Measurements from ENCODE around the gene CD180. TPM values are rescaled to one million over a fixed set of nuclear protein-coding genes. Genes with fewer than 3 reads are reported as not detected.
"Not testable (repeated sequence)": the region's sequence is repeated elsewhere in the genome, so short reads cannot be mapped to it uniquely, and the experiment has no call there.

The CD180 gene
- total RNA-seq, 1 donor from 2014 or later = 0.65 TPM

GRCh38 chr5:67173351-67173750 lies 23.2 kb downstream of the CD180 start:
- intact Hi-C loops (cut with DNase I); ATAC-seq (ENCODE audit: poor library complexity); DNase-seq: not testable (repeated sequence)

DNA sequence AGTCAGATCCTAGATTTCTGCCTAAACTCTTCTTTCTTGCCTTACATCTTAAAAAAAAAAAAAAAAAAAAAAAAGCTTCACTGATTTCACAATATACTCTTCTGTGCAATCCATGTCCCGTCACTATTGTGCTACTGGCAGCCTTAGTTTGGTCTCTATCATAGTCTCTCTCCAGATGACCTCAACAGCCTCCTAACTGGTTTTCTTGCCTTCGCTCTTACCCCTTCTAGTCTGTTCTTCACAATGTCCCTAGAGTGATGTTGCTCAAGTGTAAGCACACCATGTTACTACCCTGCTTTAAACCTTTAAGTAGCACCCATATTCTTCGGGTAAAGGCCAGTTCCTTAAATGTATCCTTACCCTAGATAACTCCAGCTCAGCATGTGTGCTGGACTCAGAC lies 25.8 kb downstream of the CD180 start:
- no peak for DNase-seq
- ATAC-seq (ENCODE audit: poor library complexity) = peak; percentile 70

GRCh38 chr5:67168069-67168468 lies 28.5 kb downstream of the CD180 start:
- no peak for DNase-seq
- ATAC-seq (ENCODE audit: poor library complexity) = no peak
- intact Hi-C loops (cut with DNase I) = loop anchor here (5.0 kb wide), 1 partner anchor 39 kb away; no protein-coding TSS in a partner anchor

More for the DNA sequence above, 25.8 kb downstream of the CD180 start:
- intact Hi-C loops (cut with DNase I) = no loop called here

DNA sequence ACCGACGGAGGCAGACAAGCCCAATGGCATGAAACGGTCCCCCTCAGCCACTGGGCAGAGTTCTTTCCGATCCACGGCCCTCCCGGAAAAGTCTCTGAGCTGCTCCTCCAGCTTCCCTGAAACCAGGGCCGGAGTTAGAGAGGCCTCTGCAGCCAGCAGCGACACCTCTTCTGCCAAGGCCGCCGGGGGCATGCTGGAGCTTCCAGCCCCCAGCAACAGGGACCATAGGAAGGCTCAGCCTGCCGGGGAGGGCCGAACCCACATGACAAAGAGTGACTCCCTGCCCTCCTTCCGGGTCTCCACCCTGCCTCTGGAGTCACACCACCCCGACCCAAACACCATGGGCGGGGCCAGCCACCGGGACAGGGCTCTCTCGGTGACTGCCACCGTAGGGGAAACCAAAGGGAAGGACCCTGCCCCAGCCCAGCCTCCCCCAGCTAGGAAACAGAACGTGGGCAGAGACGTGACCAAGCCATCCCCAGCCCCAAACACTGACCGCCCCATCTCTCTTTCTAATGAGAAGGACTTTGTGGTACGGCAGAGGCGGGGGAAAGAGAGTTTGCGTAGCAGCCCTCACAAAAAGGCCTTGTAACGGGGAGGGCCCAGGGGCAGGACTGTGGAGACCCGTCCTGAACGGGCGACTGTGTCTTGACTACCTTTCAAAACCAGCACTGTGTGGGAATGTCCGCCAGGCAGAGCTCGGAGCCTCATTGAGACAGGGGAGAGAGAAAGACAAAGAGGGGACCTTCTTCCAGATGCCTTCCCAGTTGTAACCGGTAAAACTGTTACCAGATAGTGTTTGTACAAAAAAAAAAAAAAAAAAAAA lies 29.9 kb downstream of the CD180 start:
- ATAC-seq (ENCODE audit: poor library complexity) (peak; percentile 70), DNase-seq (peak; percentile 79)
- intact Hi-C loops (cut with DNase I) = loop anchor here (5.0 kb wide), 1 partner anchor 41 kb away; no protein-coding TSS in a partner anchor

- DNase-seq (peak; percentile 93), ATAC-seq (ENCODE audit: poor library complexity) (peak; percentile 89)
- intact Hi-C loops (cut with DNase I) = loop anchor here (5.0 kb wide), 1 partner anchor 42 kb away; no protein-coding TSS in a partner anchor
Observed at GRCh38 chr5:67165526-67166459, 30.8 kb downstream of the CD180 start.

- no peak for ATAC-seq (ENCODE audit: poor library complexity)
- intact Hi-C loops (cut with DNase I) = loop anchor here (5.0 kb wide), 1 partner anchor 42 kb away; no protein-coding TSS in a partner anchor
- no peak for DNase-seq
Observed at GRCh38 chr5:67164856-67165525, 31.6 kb downstream of the CD180 start.

DNA sequence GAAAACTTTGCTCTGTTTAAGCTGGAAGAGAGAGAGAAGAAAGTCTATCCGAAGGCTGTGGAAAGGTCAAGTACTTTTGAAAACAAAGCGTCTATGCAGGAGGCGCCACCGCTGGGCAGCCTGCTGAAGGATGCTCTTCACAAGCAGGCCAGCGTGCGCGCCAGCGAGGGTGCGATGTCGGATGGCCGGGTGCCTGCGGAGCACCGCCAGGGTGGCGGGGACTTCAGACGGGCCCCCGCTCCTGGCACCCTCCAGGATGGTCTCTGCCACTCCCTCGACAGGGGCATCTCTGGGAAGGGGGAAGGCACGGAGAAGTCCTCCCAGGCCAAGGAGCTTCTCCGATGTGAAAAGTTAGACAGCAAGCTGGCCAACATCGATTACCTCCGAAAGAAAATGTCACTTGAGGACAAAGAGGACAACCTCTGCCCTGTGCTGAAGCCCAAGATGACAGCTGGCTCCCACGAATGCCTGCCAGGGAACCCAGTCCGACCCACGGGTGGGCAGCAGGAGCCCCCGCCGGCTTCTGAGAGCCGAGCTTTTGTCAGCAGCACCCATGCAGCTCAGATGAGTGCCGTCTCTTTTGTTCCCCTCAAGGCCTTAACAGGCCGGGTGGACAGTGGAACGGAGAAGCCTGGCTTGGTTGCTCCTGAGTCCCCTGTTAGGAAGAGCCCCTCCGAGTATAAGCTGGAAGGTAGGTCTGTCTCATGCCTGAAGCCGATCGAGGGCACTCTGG lies 32.6 kb downstream of the CD180 start:
- DNase-seq (no peak), ATAC-seq (ENCODE audit: poor library complexity) (no peak)
- intact Hi-C loops (cut with DNase I) = no loop called here

DNA sequence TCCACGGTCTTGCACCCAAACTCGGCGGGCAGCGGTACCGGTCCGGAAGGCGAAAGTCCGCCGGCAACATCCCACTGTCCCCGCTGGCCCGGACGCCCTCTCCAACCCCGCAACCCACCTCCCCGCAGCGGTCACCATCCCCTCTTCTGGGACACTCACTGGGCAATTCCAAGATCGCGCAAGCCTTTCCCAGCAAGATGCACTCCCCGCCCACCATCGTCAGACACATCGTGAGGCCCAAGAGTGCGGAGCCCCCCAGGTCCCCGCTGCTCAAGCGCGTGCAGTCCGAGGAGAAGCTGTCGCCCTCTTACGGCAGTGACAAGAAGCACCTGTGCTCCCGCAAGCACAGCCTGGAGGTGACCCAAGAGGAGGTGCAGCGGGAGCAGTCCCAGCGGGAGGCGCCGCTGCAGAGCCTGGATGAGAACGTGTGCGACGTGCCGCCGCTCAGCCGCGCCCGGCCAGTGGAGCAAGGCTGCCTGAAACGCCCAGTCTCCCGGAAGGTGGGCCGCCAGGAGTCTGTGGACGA lies 33.3 kb downstream of the CD180 start:
- no peak for ATAC-seq (ENCODE audit: poor library complexity)
- no peak for DNase-seq

DNA sequence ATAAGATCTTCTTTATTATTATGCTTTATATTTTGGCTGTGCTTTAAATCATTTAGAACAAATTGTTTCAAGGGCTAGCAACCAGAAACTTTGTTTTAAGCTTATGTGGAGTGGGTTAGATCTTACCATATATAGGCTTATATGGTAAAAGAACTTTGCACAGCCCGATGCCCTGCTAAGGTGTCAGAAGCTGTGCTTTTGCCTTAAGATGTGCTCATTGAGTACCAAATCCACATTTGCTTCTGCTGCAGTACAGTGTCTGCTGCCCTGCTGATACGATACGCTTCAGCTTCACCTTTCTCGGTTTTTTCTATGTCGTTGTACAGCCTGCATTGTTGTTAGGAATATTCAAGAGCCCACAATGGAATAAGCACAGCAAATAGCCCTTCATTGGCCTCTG lies 34.8 kb downstream of the CD180 start:
- ATAC-seq (ENCODE audit: poor library complexity) (no peak), DNase-seq (no peak)
- intact Hi-C loops (cut with DNase I) = no loop called here

More for the DNA sequence above, 33.3 kb downstream of the CD180 start:
- intact Hi-C loops (cut with DNase I) = no loop called here

DNA sequence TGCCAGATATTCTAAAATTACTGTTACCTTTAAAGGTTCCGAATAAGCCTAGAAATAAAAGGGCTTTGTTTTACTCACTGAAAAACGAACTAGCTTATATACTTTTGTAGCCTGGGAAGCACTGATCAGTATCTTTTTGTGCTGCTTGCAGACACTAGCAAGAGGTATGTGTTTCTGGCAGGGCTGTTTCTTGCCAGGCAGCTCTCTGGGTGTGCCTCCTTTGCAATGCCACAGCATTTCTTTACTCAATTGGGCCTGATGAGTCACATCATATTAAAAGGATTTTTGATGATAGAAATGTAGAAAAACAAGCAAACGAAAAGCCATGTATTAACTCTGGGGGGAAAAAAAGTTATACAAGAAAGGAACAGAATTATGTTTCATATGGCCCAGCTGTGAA lies 35.6 kb downstream of the CD180 start:
- DNase-seq (no peak), ATAC-seq (ENCODE audit: poor library complexity) (no peak)
- intact Hi-C loops (cut with DNase I) = no loop called here

DNA sequence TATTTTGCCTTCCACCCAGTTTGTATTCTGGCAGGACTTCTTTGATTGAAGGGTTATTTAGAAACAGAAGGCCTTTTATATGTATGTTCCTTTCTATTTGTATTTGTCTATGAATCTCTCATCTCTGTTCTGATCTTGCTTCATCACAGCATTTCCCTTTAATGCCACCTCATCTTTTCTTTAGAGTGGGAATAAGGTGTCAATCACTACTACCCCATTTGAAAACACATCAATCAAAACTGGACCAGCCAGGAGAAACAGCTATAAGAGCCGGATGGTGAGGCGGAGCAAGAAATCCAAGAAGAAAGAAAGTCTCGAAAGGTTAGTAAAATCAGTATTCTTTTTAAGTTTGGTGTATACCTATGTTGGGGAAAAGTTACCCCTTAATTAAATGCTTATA lies 36.3 kb downstream of the CD180 start:
- intact Hi-C loops (cut with DNase I) = no loop called here
- no peak for ATAC-seq (ENCODE audit: poor library complexity)

DNA sequence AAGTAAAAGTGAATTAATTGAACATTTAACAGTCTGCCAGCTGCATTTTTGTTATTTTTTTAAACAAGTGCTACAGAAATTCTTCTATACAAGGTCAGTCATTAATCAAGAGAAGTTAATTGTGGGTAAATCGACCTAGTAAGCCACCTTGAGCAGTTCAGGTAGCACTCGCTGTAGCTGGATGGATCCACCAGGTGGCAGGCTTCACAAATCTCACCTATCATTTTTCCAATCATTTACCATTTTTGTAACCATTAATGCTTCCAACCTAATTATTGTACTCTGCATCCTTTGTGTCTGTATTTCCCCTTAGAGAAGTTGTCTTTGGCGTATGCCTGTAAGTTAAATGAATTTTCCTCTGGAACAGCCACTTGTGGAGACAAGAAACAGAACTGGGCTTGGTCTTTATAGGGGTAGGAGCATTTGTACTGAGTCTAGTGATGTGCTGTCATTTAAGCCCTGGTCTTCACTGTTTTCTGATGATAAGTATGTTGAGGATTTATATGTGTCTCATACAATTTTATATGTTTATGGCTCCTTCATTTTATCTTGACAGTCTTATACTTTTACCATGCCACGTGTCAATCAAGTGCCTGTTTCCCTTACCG lies 39.5 kb downstream of the CD180 start:
- peak; percentile 41 for DNase-seq

More for the DNA sequence above, 36.3 kb downstream of the CD180 start:
- no peak for DNase-seq

GRCh38 chr5:67154556-67155206 lies 41.9 kb downstream of the CD180 start:
- ATAC-seq (ENCODE audit: poor library complexity) = peak; percentile 90
- intact Hi-C loops (cut with DNase I) = loop anchor here (5.0 kb wide), 1 partner anchor 167 kb away; no protein-coding TSS in a partner anchor
- no peak for DNase-seq

More for the DNA sequence above, 39.5 kb downstream of the CD180 start:
- intact Hi-C loops (cut with DNase I) = no loop called here
- no peak for ATAC-seq (ENCODE audit: poor library complexity)

DNA sequence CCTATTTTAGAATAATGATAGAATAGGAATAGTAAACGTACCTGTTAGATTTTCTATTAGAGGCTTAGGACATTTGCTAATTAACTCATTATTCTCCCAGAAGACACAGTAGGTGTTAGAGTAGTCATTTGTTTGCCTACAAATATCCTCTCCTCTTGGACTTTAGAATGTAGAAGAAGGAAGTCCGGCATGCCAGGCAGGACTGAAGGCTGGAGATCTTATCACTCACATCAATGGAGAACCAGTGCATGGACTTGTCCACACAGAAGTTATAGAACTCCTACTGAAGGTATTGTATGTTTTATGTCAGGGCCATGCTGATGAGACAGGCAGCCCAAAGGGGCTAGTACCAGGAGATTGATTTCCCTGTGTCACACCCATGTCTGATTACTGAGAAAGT lies 43.3 kb downstream of the CD180 start:
- ATAC-seq (ENCODE audit: poor library complexity) (no peak), DNase-seq (no peak)
- intact Hi-C loops (cut with DNase I) = loop anchor here (5.0 kb wide), 1 partner anchor 166 kb away; no protein-coding TSS in a partner anchor

- ATAC-seq (ENCODE audit: poor library complexity) = no peak
Observed at GRCh38 chr5:67152400-67152799, 44.2 kb downstream of the CD180 start.

DNA sequence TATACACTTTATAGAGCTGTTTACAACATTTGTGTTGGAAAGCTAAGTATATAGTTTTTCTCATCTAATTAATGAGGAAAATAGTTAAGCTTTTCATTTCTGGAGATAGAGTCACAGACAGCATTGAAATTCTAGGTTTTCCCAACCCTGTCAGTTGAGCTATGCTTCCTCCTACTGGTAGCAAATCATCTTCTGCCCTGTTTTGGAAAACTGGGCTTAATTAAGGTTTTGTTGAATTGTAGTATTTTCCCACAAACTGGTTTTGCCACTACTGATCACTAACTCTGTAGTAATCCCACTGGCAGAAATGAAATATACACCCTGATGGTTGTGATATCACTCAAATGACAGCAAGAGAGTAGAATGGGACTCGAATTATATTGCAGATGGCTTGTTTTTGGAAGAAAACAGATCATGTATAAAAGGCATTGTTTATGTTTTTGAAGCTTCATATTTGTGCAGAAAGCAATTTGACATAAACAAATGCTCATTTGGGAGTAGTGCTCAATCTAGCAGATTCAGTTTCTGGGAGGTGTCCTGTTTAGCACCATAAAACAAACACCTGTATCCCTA lies 46.6 kb downstream of the CD180 start:
- intact Hi-C loops (cut with DNase I) = loop anchor here (5.0 kb wide), 1 partner anchor 163 kb away; no protein-coding TSS in a partner anchor
- ATAC-seq (ENCODE audit: poor library complexity) = peak; percentile 35
- no peak for DNase-seq

More at GRCh38 chr5:67152400-67152799, 44.2 kb downstream of the CD180 start:
- intact Hi-C loops (cut with DNase I) = loop anchor here (5.0 kb wide), 1 partner anchor 165 kb away; no protein-coding TSS in a partner anchor
- no peak for DNase-seq

Data from Right ventricle myocardium superior (tissue), 1 donor.